Measurements from ENCODE around the gene ADAMTSL2.

DNA sequence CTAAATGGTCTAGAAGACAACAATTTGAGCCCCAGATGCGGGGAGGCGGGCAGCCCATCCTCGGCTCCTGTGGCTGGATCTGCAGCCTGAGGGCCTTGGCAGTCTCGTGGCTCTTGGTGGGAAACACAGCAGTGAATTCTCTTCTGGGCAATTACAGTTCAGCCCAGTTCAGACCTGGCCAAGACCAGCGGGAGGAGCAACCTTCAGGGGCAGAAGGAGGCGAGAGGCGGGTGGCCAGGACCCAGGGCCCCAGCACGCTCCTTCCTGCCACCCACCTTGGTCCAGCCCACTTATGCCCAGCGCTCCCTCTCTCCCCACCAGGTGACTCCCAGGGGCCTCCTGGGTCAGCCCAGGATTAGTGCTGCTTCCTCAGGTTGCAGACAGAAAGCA is 17.5 kb upstream of the ADAMTSL2 start:
- TF ChIP-seq, protein P1, sequence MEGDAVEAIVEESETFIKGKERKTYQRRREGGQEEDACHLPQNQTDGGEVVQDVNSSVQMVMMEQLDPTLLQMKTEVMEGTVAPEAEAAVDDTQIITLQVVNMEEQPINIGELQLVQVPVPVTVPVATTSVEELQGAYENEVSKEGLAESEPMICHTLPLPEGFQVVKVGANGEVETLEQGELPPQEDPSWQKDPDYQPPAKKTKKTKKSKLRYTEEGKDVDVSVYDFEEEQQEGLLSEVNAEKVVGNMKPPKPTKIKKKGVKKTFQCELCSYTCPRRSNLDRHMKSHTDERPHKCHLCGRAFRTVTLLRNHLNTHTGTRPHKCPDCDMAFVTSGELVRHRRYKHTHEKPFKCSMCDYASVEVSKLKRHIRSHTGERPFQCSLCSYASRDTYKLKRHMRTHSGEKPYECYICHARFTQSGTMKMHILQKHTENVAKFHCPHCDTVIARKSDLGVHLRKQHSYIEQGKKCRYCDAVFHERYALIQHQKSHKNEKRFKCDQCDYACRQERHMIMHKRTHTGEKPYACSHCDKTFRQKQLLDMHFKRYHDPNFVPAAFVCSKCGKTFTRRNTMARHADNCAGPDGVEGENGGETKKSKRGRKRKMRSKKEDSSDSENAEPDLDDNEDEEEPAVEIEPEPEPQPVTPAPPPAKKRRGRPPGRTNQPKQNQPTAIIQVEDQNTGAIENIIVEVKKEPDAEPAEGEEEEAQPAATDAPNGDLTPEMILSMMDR (optimal IDR thresholded peaks at IDR 0.05 in 1 of 3, IDR thresholded peaks at IDR 0.05 in 1 of 3, conservative IDR thresholded peaks at IDR 0.05 in 1 of 3; ENCODE audit: extremely low read depth in 1 of 3, insufficient read depth in 2 of 3, low read length in 3 of 3) = no peak
- no peak for TF ChIP-seq EZH2 (IDR thresholded peaks at IDR 0.05; ENCODE audit: low read length)
